Smooth muscle cell (in vitro differentiated cells): ENCODE results near the gene YES1. TPM values are rescaled to one million over a fixed set of nuclear protein-coding genes. Genes with fewer than 3 reads are reported as not detected.
"Not testable (repeated sequence)": the region's sequence is repeated elsewhere in the genome, so short reads cannot be mapped to it uniquely, and the experiment has no call there.

ENCODE experiments used
- DNase-seq: peaks from one replicate; lab custom pipeline; 2025; ENCODE audit not compliant: unreplicated experiment; lab: John Stamatoyannopoulos, UW
- H2AFZ ChIP-seq: fragments of 200-600 bp; sonication (generic); 2 replicates; pipeline ENCODE4 v1.6.0; 2016; ENCODE audit warnings: antibody characterized with exemption, low read depth, mild to moderate bottlenecking
- H3F3A ChIP-seq: fragments of 200-600 bp; sonication (generic); 2 replicates; pipeline ENCODE4 v1.6.0; 2017; ENCODE audit warnings: antibody characterized with exemption, low read depth
- H3K27ac ChIP-seq: fragments of 200-600 bp; sonication (generic); 2 replicates; pipeline ENCODE4 v1.5.1; 2016; ENCODE audit warnings: low read depth, mild to moderate bottlenecking
- H3K27me3 ChIP-seq: fragments of 200-600 bp; sonication (generic); 2 replicates; pipeline ENCODE4 v1.6.1; 2016; ENCODE audit warnings: low read depth, mild to moderate bottlenecking
- H3K36me3 ChIP-seq: fragments of 200-600 bp; sonication (generic); 2 replicates; pipeline ENCODE4 v1.5.1; 2016; ENCODE audit warnings: low read depth
- H3K4me1 ChIP-seq: fragments of 200-600 bp; sonication (generic); 2 replicates; pipeline ENCODE4 v1.5.1; 2016; ENCODE audit warnings: low read depth
- H3K4me2 ChIP-seq: fragments of 200-600 bp; sonication (generic); 2 replicates; pipeline ENCODE4 v1.6.0; 2016; ENCODE audit warnings: mild to moderate bottlenecking
- H3K4me3 ChIP-seq: fragments of 200-600 bp; sonication (generic); 2 replicates; pipeline ENCODE4 v1.5.1; 2016; ENCODE audit warnings: mild to moderate bottlenecking
- H3K79me2 ChIP-seq: fragments of 200-600 bp; sonication (generic); 2 replicates; pipeline ENCODE4 v1.6.0; 2016; ENCODE audit warnings: low read depth, mild to moderate bottlenecking
- H3K9ac ChIP-seq: fragments of 200-600 bp; sonication (generic); 2 replicates; pipeline ENCODE4 v1.6.0; 2016; ENCODE audit warnings: low read depth
- H3K9me3 ChIP-seq: fragments of 200-600 bp; sonication (generic); replicated peaks from 2 replicates; pipeline ENCODE4 v1.5.1; 2016; ENCODE audit warnings: low read depth
- H4K20me1 ChIP-seq: fragments of 200-600 bp; sonication (generic); 2 replicates; pipeline ENCODE4 v1.6.0; 2016; ENCODE audit warnings: low read depth
- whole genome bisulfite sequencing: methylation state at CpG from one replicate; pipeline ENCODE4 v1.1.7; 2016; ENCODE audit warnings: low lambda C conversion rate; 5-methylcytosine and 5-hydroxymethylcytosine counted together
- polyA plus RNA-seq: library from polyadenylated mRNA; unstranded; fragments of >200 nt; fragmentation: Nextera tagmentation; extraction: Ambion mirVana; gene quantifications from 2 replicates; pipeline ENCODE4 v1.2.1, GENCODE V29; 2016
- total RNA-seq: library from RNA; depleted of rRNA; stranded (reverse); fragments of >200 nt; gene quantifications from 2 replicates; pipeline ENCODE4 v1.2.3, GENCODE V29; 2014
- TF ChIP-seq, protein P1 (sequence below): fragments of 200-600 bp; sonication (generic); IDR thresholded peaks from 2 replicates; pipeline ENCODE4 v1.5.1; 2017; ENCODE audit warnings: borderline replicate concordance, mild to moderate bottlenecking, antibody characterized with exemption; ENCODE audit not compliant: insufficient read depth, poor library complexity, severe bottlenecking

The YES1 gene
- total and polyA plus RNA-seq, 2 experiments from 2014 or later, result 22.6 to 179 TPM

DNA sequence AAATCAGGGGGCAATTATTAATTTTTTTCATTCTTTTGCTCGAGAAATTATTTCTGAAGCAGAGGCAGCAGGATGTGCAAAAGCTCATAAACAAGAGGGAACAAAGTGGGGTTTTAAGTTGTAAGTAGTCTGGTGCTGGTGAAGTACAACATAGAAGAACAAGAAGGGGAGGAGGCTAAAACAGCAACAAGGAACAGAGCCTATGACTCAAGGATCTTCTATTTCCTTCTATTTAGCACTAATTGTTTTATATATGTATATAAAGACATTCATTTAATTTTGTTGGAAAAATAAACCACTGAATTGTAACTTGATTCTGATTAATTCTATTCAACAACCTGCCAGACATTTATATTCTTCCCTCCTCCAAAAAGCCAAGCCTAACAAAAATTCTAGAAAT lies 35.0 kb downstream of the YES1 start:
- H2AFZ ChIP-seq, result no peak overlapping the region
- no peaks in the 10 kb centered on the region for H3K9me3 ChIP-seq
- no peaks in the 10 kb centered on the region for H3K36me3 ChIP-seq
- H3K4me1 ChIP-seq, result no peaks in the 10 kb centered on the region
- peaks cover 75% of the 10 kb centered on the region for H3K79me2 ChIP-seq
- H3K9ac ChIP-seq, result no peak overlapping the region
- H3K4me3 ChIP-seq, result no peak overlapping the region
- no peak overlapping the region for H3K4me2 ChIP-seq
- peaks cover 94% of the 10 kb centered on the region for H4K20me1 ChIP-seq
- H3F3A ChIP-seq, result no peaks in the 10 kb centered on the region
- no peak for DNase-seq
- TF ChIP-seq, protein P1, sequence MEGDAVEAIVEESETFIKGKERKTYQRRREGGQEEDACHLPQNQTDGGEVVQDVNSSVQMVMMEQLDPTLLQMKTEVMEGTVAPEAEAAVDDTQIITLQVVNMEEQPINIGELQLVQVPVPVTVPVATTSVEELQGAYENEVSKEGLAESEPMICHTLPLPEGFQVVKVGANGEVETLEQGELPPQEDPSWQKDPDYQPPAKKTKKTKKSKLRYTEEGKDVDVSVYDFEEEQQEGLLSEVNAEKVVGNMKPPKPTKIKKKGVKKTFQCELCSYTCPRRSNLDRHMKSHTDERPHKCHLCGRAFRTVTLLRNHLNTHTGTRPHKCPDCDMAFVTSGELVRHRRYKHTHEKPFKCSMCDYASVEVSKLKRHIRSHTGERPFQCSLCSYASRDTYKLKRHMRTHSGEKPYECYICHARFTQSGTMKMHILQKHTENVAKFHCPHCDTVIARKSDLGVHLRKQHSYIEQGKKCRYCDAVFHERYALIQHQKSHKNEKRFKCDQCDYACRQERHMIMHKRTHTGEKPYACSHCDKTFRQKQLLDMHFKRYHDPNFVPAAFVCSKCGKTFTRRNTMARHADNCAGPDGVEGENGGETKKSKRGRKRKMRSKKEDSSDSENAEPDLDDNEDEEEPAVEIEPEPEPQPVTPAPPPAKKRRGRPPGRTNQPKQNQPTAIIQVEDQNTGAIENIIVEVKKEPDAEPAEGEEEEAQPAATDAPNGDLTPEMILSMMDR, result no peak
- H3K27me3 ChIP-seq, result no peaks in the 10 kb centered on the region
- 85% methylated on average over 1 of the region's 1 CpG for WGBS
- H3K27ac ChIP-seq, result no peak overlapping the region

DNA sequence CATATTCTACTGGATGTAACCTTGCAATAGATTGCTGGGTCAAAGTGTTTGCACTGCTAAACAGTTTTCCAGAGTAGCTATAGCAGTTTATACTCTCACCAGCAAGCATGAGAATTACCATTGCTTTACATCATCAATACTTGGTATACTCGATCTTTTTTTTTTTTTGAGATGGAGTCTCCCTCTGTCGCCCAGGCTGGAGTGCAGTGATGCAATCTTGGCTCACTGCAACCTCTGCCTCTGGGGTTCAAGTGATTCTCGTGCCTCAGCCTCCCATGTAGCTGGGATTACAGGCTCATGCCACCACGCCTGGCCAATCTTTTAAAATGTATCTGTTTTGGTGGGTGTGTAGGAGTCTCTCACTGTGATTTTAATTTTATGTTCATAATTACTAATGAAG lies 36.0 kb downstream of the YES1 start:
- 93% methylated on average over 4 of the region's 4 CpGs for WGBS

DNA sequence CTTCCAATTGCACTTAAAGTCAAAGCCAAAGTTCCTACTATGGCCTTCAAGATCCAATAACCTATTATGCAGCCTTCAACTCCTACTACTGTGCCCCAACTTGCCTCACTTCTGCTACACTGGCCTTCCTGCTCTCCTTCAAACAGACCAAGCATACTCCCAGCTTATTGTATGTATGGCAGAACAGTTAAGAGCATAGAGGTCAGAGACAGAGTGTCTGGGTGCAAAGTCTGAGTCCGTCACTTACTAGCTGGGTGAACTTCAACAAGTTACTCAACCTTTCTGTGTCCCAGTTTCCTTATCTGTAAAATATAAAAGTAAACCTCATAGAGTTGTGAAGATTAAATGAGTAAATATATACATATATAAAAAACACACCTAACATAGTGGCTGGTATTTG lies 37.2 kb downstream of the YES1 start:
- peaks cover 74% of the 10 kb centered on the region for H3K79me2 ChIP-seq
- DNase-seq, result no peak
- TF ChIP-seq, protein P1, result no peak

More for the DNA sequence above, 36.0 kb downstream of the YES1 start:
- not testable (repeated sequence) for H3K9ac ChIP-seq, H3F3A ChIP-seq, H2AFZ ChIP-seq, H3K36me3 ChIP-seq, H3K27me3 ChIP-seq, H3K4me2 ChIP-seq, DNase-seq, H3K27ac ChIP-seq, H3K4me3 ChIP-seq, H3K4me1 ChIP-seq, H3K9me3 ChIP-seq
- Histone ChIP-seq H4K20me1 (peaks cover 89% of the 10 kb centered on the region), H3K79me2 (peaks cover 75% of the 10 kb centered on the region)

DNA sequence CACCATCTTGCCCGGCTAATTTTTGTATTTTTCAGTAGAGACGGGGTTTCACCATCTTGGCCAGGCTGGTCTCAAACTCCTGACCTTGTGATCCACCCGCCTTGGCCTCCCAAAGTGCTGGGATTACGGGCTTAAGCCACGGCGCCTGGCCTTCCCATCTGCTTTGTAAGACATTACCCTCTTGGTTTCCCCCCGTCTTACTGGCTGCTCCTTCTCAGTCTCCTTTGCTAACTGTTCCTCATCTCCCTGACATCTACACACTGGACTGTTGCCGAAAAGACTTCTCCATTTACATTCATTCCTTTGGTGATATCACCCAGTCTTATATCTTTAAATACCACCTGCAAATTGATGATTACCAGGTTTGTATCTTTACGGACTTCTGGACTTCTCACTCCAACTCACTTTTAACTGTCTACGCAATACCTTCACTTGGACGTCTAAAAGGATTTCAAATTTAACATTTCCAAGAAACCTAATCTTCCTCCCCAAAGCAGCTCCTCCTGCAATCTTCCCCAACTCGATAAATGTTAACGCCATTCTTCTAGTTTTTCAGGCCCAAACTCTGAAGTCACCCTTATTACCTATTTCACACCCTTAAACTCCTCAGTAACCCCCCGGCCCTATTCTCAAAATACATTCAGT lies 37.9 kb downstream of the YES1 start:
- peaks cover 89% of the 10 kb centered on the region for H4K20me1 ChIP-seq

More for the DNA sequence above, 37.2 kb downstream of the YES1 start:
- Histone ChIP-seq H3K4me1 (no peaks in the 10 kb centered on the region), H3K9me3 (no peaks in the 10 kb centered on the region), H3K36me3 (no peaks in the 10 kb centered on the region), H3K27ac (no peak overlapping the region), H3K9ac (no peak overlapping the region), H4K20me1 (peaks cover 89% of the 10 kb centered on the region), H2AFZ (no peak overlapping the region), H3K27me3 (no peaks in the 10 kb centered on the region), H3K4me3 (no peak overlapping the region), H3F3A (no peaks in the 10 kb centered on the region), H3K4me2 (no peak overlapping the region)
- 97% methylated on average over 1 of the region's 1 CpG for WGBS

More for the DNA sequence above, 37.9 kb downstream of the YES1 start:
- H3K4me3 ChIP-seq, result no peak overlapping the region
- no peak overlapping the region for H3K9ac ChIP-seq
- no peak for DNase-seq
- no peaks in the 10 kb centered on the region for H3K9me3 ChIP-seq
- H2AFZ ChIP-seq, result no peak overlapping the region
- H3K79me2 ChIP-seq, result peaks cover 70% of the 10 kb centered on the region
- no peaks in the 10 kb centered on the region for H3K27me3 ChIP-seq
- H3K27ac ChIP-seq, result no peak overlapping the region
- 95% methylated on average over 14 of the region's 14 CpGs for WGBS
- no peak overlapping the region for H3K4me2 ChIP-seq
- no peaks in the 10 kb centered on the region for H3F3A ChIP-seq
- H3K4me1 ChIP-seq, result no peaks in the 10 kb centered on the region
- TF ChIP-seq, protein P1, result no peak
- no peaks in the 10 kb centered on the region for H3K36me3 ChIP-seq
